ENCODE data around the gene SYP. TPM values are rescaled to one million over a fixed set of nuclear protein-coding genes. Genes with fewer than 3 reads are reported as not detected.

The SYP gene
- total RNA-seq, 2 donors from 2014 or later: 0.55 to 5.2 TPM

- H3K9me3 ChIP-seq: no peaks in the 10 kb centered on the region
- TF ChIP-seq POLR2AphosphoS5 (IDR thresholded peaks at IDR 0.05) (no peak), CTCF (IDR thresholded peaks at IDR 0.05) (no peak), POLR2A (IDR thresholded peaks at IDR 0.05) (no peak)
- H3K36me3 ChIP-seq: no peaks in the 10 kb centered on the region
- H3K4me1 ChIP-seq (replicated peaks): no peaks in the 10 kb centered on the region
- no peak for DNase-seq (ENCODE audit: low spot score)
- H3K27ac ChIP-seq: no peak overlapping the region
- H3K27me3 ChIP-seq (replicated peaks; ENCODE audit: insufficient read depth): no peaks in the 10 kb centered on the region
- 61% methylated on average over 8 of the region's 8 CpGs for WGBS
- no peak overlapping the region for H3K4me3 ChIP-seq
- intact Hi-C loops (cut with DNase I): no loop called here
Observed at GRCh38 chrX:49188468-49189076, 11.4 kb downstream of the SYP start.

- H3K27ac ChIP-seq: no peak overlapping the region
Observed at GRCh38 chrX:49187526-49187925, 12.5 kb downstream of the SYP start.

GRCh38 chrX:49187028-49187394 is 13.0 kb downstream of the SYP start:
- 46% methylated on average over 14 of the region's 15 CpGs for WGBS

More at GRCh38 chrX:49187526-49187925, 12.5 kb downstream of the SYP start:
- H3K4me1 ChIP-seq (replicated peaks): no peaks in the 10 kb centered on the region
- no peak for TF ChIP-seq POLR2AphosphoS5 (IDR thresholded peaks at IDR 0.05)
- intact Hi-C loops (cut with DNase I): no loop called here
- DNase-seq (ENCODE audit: low spot score): no peak
- H3K36me3 ChIP-seq: no peaks in the 10 kb centered on the region
- WGBS: 67% methylated on average over 10 of the region's 10 CpGs
- H3K4me3 ChIP-seq: no peak overlapping the region
- no peaks in the 10 kb centered on the region for H3K27me3 ChIP-seq (replicated peaks; ENCODE audit: insufficient read depth)
- H3K9me3 ChIP-seq: no peaks in the 10 kb centered on the region

GRCh38 chrX:49186125-49187027 is 13.6 kb downstream of the SYP start, which contains the start of gene PRICKLE3:
Gene PRICKLE3 (minus strand): TSS chrX:49186373. CDS start chrX:49186297, 76 bp downstream.
- Histone ChIP-seq H3K27me3 (replicated peaks; ENCODE audit: insufficient read depth) (no peaks in the 10 kb centered on the region), H3K4me3 (peak within 1 kb of the TSS; percentile 40 to 41), H3K9me3 (no peaks in the 10 kb centered on the region), H3K4me1 (replicated peaks) (no peaks in the 10 kb centered on the region), H3K27ac (peak within 1 kb of the TSS; percentile 75 to 80), H3K36me3 (no peaks in the 10 kb centered on the region)
- TF ChIP-seq POLR2A (IDR thresholded peaks at IDR 0.05) (peak; percentile 85), CTCF (IDR thresholded peaks at IDR 0.05) (peak in 3 of 4 experiments; percentile 48 to 65 (median 56)), POLR2AphosphoS5 (IDR thresholded peaks at IDR 0.05) (peak; percentile 79)
- peak; percentile 80 for DNase-seq (ENCODE audit: low spot score)
- WGBS: 5% methylated on average over 26 of the region's 62 CpGs
- intact Hi-C loops (cut with DNase I): no loop called here

More at GRCh38 chrX:49187028-49187394, 13.0 kb downstream of the SYP start:
- no peaks in the 10 kb centered on the region for H3K9me3 ChIP-seq
- H3K27ac ChIP-seq: peak overlapping the region; percentile 75 to 80
- DNase-seq (ENCODE audit: low spot score): no peak
- no peak overlapping the region for H3K4me3 ChIP-seq
- H3K36me3 ChIP-seq: no peaks in the 10 kb centered on the region
- TF ChIP-seq POLR2AphosphoS5 (IDR thresholded peaks at IDR 0.05): no peak
- no peak for TF ChIP-seq POLR2A (IDR thresholded peaks at IDR 0.05)
- no peak for TF ChIP-seq CTCF (IDR thresholded peaks at IDR 0.05)
- H3K4me1 ChIP-seq (replicated peaks): no peaks in the 10 kb centered on the region
- intact Hi-C loops (cut with DNase I): no loop called here
- H3K27me3 ChIP-seq (replicated peaks; ENCODE audit: insufficient read depth): no peaks in the 10 kb centered on the region

All from prostate gland (tissue), 2 donors.